Caki2 (cell line): ENCODE results near the gene KRTAP10-1. TPM values are rescaled to one million over a fixed set of nuclear protein-coding genes. Genes with fewer than 3 reads are reported as not detected.
A peak's percentile ranks its signal among the peaks of the same experiment; 100 is the strongest.

Experiments
- DNase-seq: peaks from one replicate; pipeline ENCODE4 v3.0.0-alpha.2; 2015; ENCODE audit warnings: low read depth
- in situ Hi-C: cut with HindIII; loops from 2 replicates; pipeline ENCODE4 v1.10.0; 2016; ENCODE audit warnings: low sequenced_read_pairs, low pct_unique_long_range_greater_than_20kb, mixed read lengths
- total RNA-seq: library from RNA; depleted of rRNA; stranded (reverse); fragments of >200 nt; shearing (Covaris generic); gene quantifications from 2 replicates; pipeline ENCODE4 v1.2.3, GENCODE V29; 2014; ENCODE audit warnings: low replicate concordance

The KRTAP10-1 gene
- total RNA-seq, 1 experiment from 2014 or later = not detected

- in situ Hi-C loops = no loop called here
- DNase-seq = no peak
Measured at GRCh38 chr21:44521928-44522752, 17.9 kb downstream of the KRTAP10-1 start.

DNA sequence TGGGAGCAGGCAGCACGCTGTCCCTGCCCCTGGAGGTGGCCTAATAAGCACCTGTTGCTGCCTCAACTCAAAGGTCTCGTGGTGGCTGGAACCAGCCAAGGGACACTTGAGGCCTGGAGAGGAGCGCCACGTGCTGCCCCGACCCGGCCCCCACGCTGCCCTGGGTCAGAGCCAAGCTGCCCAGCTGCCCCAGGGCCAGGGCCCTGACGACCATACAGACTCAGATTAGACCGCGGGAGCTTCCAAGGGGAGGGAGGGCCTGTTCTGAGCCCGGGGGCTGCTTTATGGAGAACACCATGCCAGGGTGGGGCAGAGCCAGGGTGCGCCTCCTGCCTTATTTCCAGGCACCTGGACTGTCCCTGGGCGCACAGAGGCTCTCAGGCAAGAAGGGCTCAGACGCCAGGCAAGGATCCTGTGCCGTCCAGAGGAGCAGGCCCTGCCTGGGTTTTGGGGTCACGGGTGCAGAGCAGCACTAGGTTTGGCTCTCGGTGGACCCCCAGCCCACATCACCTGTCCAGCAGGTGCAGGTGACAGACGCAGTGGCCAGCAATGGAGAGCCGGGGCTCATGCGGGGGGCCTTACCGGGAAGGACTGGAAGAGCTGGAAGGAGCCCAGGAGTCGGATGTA, 18.6 kb downstream of the KRTAP10-1 start:
- no peak for DNase-seq
- in situ Hi-C loops = no loop called here

DNA sequence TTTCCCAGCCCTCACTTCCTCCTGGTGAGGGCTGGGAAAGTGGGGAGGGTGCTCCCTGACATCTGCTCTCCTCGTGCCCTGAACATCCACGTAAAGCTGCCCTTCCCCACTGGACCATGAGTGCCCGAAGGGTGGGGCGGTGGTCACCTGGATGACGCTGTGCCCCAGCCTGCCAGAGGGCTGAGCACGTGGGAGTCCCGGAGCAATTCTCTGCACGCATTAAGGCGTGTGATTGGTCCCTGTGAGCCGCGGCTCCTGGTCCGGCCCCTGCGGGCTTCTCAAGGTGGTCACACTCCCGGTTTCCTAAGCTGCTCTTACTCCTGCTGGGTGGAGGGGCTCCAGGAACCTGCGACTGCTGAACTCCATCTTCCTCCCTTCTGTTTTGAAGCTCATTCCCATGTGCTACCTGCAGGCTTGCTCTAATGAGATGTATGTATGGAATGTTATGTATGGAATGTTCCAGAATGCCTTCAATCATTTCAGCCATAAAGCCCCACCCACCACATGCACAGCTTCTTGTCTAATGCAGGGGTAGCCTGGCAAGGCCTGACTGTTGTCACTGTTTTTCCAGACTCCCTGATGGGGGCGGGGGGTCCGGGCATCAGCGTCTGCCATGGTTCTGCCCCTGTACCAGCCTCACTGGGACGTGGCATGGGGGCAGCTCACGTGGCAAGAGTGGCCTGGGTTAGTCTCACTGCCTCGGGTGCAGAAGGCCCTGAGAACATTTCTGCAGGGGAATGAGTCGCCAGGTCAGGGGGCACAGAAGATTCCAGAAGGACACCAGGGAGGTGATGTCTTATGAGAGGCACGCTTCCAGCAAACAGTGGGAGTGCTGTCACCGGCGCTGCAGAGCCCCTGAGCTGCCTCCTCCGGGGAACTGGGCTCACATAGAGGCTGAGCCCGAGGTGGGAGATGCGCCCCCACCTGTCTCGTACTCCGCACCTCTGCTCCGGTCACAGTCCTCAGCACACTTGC, 19.4 kb downstream of the KRTAP10-1 start:
- in situ Hi-C loops = no loop called here
- DNase-seq = no peak

- DNase-seq = no peak
- in situ Hi-C loops = no loop called here
Measured at GRCh38 chr21:44519346-44520325, 20.4 kb downstream of the KRTAP10-1 start.

DNA sequence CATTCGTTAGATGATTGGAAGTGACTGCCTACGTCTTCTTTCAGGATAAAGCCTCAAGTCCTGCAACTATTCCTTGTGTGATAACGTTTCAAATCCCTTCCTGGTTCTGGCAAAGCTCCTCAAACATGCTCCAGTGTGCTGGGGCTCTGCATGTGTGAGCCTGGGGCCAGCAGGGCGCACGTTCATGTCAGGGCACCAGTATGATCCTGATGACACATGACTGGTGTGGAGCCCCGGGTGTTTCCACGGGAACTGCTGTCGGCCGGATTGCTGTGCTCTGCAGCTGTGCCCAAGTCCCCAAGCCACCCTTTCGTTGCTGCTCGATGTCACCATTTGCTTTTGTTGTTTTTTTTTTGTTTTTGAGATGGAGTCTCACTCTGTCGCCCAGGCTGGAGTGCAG, 21.3 kb downstream of the KRTAP10-1 start:
- no peak for DNase-seq
- in situ Hi-C loops = no loop called here

- in situ Hi-C loops = no loop called here
- peak; percentile 69 for DNase-seq
Measured at GRCh38 chr21:44517175-44517899, 22.7 kb downstream of the KRTAP10-1 start.

- in situ Hi-C loops = no loop called here
Measured at GRCh38 chr21:44516828-44517174, 23.2 kb downstream of the KRTAP10-1 start.

GRCh38 chr21:44516342-44516741, 23.7 kb downstream of the KRTAP10-1 start:
- in situ Hi-C loops = no loop called here
- DNase-seq = no peak

More at GRCh38 chr21:44516828-44517174, 23.2 kb downstream of the KRTAP10-1 start:
- no peak for DNase-seq

GRCh38 chr21:44515359-44516165, 24.4 kb downstream of the KRTAP10-1 start:
- in situ Hi-C loops = no loop called here
- no peak for DNase-seq

GRCh38 chr21:44514746-44515358, 25.1 kb downstream of the KRTAP10-1 start:
- in situ Hi-C loops = no loop called here
- DNase-seq = no peak

DNA sequence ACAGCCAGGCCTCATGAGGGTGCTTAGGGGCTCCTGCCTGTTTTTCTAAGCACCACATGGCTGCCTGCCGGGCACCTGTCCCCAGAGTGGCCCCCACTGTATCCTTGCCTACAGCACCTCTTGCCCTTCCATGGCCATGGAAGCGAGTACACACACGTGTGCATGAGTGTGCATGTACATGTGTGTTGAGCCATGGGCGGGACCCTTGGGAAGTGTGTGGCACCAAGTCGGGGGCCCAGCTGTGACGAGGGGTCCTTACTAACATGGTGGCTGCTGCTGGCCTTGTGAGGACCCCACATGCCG, 25.8 kb downstream of the KRTAP10-1 start:
- no peak for DNase-seq
- in situ Hi-C loops = no loop called here

DNA sequence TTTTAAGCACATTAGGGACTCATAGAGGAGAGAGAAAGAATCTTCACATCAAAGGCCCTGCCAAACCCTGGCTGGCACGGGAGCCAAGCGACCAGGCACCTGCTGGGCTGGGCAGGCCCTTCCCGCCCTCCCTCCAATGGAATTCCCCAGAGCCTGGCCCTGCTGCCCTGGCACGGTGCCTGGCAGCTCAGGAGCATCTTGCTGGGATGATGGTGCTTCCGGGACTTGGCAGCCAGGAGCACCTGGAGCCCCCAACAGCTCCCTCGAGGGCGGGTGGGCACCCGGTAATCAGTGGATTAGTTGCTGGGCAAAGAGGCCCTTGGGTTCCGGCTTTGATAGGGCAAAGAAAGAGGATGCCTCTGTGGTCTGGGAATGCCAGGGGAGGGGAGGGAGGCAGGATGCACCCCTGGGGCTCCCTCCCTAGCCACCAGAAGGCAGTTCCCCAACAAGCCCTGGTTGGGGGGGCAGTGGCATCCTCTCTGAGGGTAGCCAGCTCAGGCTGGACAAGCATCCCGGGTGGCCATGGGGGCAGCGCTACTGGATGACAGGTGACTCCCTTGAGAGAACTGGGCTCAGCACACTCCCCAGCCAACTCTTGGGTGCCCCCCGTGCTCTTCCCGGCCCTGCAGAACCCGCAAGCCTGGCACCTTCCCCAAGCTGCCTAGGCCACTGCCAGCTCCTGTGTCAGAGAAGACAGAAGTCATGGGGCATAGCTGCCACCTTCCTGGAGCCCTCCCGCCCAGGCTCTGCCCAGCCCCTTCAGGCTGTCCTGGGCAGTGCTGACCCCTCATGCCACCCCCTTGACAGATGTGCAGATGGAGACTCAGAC, 26.4 kb downstream of the KRTAP10-1 start:
- in situ Hi-C loops = no loop called here
- no peak for DNase-seq

- in situ Hi-C loops = no loop called here
- no peak for DNase-seq
Measured at GRCh38 chr21:44512496-44513388, 27.3 kb downstream of the KRTAP10-1 start.

- DNase-seq = no peak
- in situ Hi-C loops = no loop called here
Measured at GRCh38 chr21:44511938-44512275, 28.1 kb downstream of the KRTAP10-1 start.
